NCI-H2171 (cell line): ENCODE results near the gene TGFB1.
"Not testable (repeated sequence)": the region's sequence is repeated elsewhere in the genome, so short reads cannot be mapped to it uniquely, and the experiment has no call there.

Source experiments
- DNase-seq: peaks from one replicate; lab custom pipeline; 2025; lab: John Stamatoyannopoulos, UW

TGFB1 gene

GRCh38 chr19:41300555-41300954 is 53.2 kb downstream of the TGFB1 start:
- no peak for DNase-seq

DNA sequence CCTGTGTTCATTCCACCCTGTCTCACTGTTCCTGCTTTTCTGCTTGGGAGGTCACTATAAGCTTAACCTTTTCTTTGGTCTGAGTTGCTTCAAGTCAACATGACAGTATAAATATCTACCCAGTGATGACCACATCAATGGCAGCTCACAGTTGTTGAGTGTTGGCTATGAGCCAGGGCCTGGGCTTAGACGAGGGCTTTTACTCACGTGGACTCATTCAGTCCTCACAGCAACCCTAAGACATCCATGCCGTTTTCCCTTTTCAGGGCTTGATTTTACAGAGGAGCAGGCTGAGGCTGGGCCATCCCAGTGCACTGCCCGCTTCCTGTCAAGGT is 54.0 kb downstream of the TGFB1 start:
- DNase-seq, result no peak

GRCh38 chr19:41299046-41299754 is 54.5 kb downstream of the TGFB1 start:
- DNase-seq, result no peak

- DNase-seq, result no peak
Observed at GRCh38 chr19:41298348-41298964, 55.3 kb downstream of the TGFB1 start.

DNA sequence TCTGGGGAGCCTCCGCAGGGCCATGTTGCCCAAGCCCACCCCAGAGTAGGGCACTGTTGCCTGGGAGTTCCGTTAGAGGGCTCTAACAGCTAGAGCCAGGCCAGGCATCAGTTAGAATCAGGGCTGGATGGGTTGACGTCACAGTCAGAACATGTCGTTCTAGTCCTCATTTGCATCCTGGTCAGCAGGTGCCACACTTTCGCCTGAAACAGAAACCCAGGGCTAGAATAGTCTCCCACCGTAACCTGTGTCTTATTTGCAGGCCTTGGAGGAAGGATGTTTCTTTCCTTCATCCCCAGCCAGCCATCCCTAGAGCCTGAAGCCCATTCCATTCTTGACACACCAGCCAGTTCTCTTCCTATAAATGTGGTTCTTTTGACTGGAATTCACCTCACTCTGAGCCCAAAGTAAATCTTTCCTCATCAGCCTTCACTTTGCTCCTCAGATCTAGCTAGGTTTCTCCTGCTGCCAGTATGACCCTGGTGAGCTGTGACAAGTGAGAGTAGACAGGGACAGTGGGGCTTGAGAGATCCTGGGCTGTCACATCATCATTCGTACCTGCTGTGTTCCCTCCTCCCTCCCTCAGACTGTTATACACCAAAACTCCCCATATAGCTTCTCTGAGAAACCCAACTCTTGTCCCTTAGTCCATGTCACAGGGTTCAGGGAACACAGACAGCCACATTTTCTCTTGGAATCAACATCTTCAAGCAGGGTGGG is 55.9 kb downstream of the TGFB1 start:
- DNase-seq, result no peak

DNA sequence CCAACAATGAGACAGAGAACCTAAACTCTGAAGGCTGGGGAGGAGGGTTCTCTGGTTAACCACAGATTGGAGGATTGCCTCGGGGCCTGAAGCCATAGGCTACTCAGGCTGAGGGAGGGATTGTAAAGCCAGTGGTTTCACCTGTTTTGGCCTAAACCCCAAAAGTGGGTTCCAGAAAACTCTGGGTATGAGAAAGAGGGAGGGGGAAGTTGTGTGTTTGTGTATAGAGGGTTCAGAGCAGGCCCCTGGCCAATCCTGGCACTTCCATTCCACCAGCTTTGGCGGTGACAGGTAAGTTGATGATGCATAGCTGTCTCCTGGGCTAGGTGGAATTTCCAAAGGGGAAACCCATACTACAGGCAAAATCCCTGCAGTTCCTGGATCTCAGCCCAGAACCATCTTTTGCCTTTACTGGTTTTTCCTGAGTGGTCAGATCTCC is 57.3 kb downstream of the TGFB1 start:
- DNase-seq, result no peak

GRCh38 chr19:41295499-41295898 is 58.2 kb downstream of the TGFB1 start:
- no peak for DNase-seq

GRCh38 chr19:41294393-41294792 is 59.3 kb downstream of the TGFB1 start:
- no peak for DNase-seq

GRCh38 chr19:41289814-41290213 is 63.9 kb downstream of the TGFB1 start:
- not testable (repeated sequence) for DNase-seq

DNA sequence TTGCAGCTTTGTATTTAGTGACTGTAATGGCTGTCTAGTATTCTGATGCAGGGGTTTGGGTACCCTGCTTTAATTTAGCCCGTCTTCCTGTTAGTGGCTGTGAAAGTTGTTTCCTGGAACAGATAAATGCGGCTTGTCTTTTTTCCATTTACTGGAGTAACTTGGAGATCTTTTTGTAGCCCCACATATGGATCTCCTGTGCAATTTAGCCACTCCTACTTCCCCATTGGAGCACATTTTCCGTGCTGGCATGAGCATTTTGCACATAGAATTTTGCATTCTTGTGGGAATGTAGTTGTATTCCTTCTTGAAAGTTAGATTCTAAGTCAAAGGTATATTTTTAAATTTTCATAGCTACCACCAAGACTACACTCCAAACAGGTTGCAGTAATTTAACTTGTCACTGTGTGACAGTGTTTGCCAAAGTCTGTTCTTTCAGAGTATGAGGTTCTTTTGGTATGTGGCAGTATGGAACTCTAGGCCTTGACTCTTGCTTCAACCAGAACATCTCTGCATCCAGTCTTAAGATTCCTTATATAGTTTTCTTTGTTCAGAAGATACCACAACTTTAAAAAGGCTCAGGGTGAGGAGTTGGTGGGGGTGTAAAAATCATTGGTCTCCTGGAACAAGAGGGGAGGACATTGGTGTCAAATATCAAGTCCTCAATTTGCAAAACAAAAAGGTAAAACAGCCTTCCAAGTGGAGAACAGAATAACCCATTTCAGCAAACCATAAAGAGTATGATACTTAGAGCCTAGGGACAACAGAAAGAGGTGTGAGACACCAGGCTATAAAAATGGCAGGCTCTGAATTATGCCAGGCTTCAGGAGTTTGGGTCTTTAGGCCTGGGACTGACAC is 64.8 kb downstream of the TGFB1 start:
- no peak for DNase-seq
